SK-N-SH treated with all-trans-retinoic acid at 6 μM for 48 hours (cell line): ENCODE measurements around the gene POLR2H.

ENCODE experiments used
- ATAC-seq: fragments of 200-7000 bp; cut with Tn5 transposase; 3 replicates; pipeline ENCODE4 v1.9.1; 2020; ENCODE audit warnings: mild to moderate bottlenecking, moderate library complexity
- BACH2 ChIP-seq: fragments of 250-450 bp; sonication (Bioruptor Pico); IDR thresholded peaks from 2 replicates; pipeline ENCODE4 v1.9.0; 2021; ENCODE audit warnings: mild to moderate bottlenecking, borderline replicate concordance
- ISL1 ChIP-seq: fragments of 250-450 bp; sonication (Bioruptor Pico); IDR thresholded peaks from 2 replicates; pipeline ENCODE4 v2.1.2; 2022; ENCODE audit warnings: mild to moderate bottlenecking, moderate library complexity
- RARB ChIP-seq: fragments of 250-450 bp; sonication (Bioruptor Pico); IDR thresholded peaks from 2 replicates; pipeline ENCODE4 v1.8.0; 2021; ENCODE audit warnings: mild to moderate bottlenecking, moderate library complexity
- SNAI2 ChIP-seq: fragments of 250-450 bp; sonication (Bioruptor Pico); IDR thresholded peaks from 2 replicates; pipeline ENCODE4 v1.5.0; 2020; ENCODE audit warnings: mild to moderate bottlenecking, moderate library complexity
- TCF4 ChIP-seq: fragments of 250-450 bp; sonication (Bioruptor Pico); IDR thresholded peaks from 2 replicates; pipeline ENCODE4 v1.8.0; 2021; ENCODE audit warnings: mild to moderate bottlenecking, moderate library complexity, borderline replicate concordance
- TOX ChIP-seq: fragments of 250-450 bp; sonication (Bioruptor Pico); IDR thresholded peaks from 2 replicates; pipeline ENCODE4 v1.8.0; 2021; ENCODE audit warnings: mild to moderate bottlenecking, moderate library complexity, borderline replicate concordance
- ZFP3 ChIP-seq: fragments of 250-450 bp; sonication (Bioruptor Pico); IDR thresholded peaks from 2 replicates; pipeline ENCODE4 v1.5.0; 2020; ENCODE audit warnings: mild to moderate bottlenecking, moderate library complexity
- ZFP30 ChIP-seq: fragments of 450-650 bp; formaldehyde crosslinking; IDR thresholded peaks from 2 replicates; pipeline ENCODE4 v1.5.0; 2022; ENCODE audit warnings: mild to moderate bottlenecking, moderate library complexity
- ZNF565 ChIP-seq: fragments of 450-650 bp; formaldehyde crosslinking; conservative IDR thresholded peaks from 2 replicates; pipeline ENCODE4 v1.5.0; 2020; ENCODE audit warnings: low read depth, mild to moderate bottlenecking, moderate library complexity
- ZNF70 ChIP-seq: fragments of 450-650 bp; formaldehyde crosslinking; IDR thresholded peaks from 2 replicates; pipeline ENCODE4 v1.5.0; 2020; ENCODE audit warnings: mild to moderate bottlenecking, moderate library complexity
- TF ChIP-seq, protein P1 (sequence below): fragments of 250-450 bp; sonication (Bioruptor Pico); IDR thresholded peaks from 2 replicates; pipeline ENCODE4 v1.8.0; 2020; ENCODE audit warnings: mild to moderate bottlenecking, moderate library complexity, borderline replicate concordance
- TF ChIP-seq, protein P2 (sequence below): fragments of 250-450 bp; sonication (Bioruptor Pico); IDR thresholded peaks from 2 replicates; pipeline ENCODE4 v1.8.0; 2021; ENCODE audit warnings: low read depth, mild to moderate bottlenecking, moderate library complexity, borderline replicate concordance
- TF ChIP-seq, protein P3 (sequence below): fragments of 250-450 bp; sonication (Bioruptor Pico); IDR thresholded peaks from 2 replicates; pipeline ENCODE4 v1.5.1; 2021; ENCODE audit warnings: mild to moderate bottlenecking, moderate library complexity
- TF ChIP-seq, protein P4 (sequence below): fragments of 250-450 bp; sonication (Bioruptor Pico); IDR thresholded peaks from 2 replicates; pipeline ENCODE4 v1.5.1; 2020; ENCODE audit warnings: low read depth, mild to moderate bottlenecking, moderate library complexity

Gene POLR2H

DNA sequence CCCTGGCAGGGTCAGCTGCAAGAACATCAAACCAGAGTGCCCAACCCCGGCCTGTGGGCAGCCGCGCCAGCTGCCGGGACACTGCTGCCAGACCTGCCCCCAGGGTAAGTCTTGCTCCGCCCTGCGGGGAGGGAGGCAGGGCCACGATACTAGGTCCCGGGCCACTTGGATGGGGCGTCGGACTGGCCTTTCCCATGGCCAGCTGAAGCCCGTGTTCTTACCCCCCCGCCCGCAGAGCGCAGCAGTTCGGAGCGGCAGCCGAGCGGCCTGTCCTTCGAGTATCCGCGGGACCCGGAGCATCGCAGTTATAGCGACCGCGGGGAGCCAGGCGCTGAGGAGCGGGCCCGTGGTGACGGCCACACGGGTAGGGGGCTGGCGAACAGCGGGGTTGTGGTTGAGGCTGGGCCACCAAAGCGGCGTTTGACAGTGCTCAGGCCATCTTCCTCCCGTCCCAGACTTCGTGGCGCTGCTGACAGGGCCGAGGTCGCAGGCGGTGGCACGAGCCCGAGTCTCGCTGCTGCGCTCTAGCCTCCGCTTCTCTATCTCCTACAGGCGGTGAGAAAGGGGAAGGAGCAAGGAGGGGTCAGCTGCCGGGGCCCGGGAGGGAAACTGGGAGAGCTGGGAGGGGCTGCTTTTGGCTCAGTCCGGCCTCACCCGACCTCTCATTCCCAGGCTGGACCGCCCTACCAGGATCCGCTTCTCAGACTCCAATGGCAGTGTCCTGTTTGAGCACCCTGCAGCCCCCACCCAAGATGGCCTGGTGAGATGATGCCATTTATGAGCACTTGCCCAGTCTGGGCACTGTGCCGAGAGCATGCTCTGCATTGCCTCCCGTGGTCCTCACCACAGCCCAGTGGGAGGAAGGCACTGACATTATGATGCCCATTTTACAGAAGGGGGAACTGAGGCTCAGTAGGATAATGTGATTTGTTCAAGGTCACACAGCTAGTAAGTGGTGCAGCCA is 20.0 kb downstream of the POLR2H start (continued):
- TF ChIP-seq, protein P1, sequence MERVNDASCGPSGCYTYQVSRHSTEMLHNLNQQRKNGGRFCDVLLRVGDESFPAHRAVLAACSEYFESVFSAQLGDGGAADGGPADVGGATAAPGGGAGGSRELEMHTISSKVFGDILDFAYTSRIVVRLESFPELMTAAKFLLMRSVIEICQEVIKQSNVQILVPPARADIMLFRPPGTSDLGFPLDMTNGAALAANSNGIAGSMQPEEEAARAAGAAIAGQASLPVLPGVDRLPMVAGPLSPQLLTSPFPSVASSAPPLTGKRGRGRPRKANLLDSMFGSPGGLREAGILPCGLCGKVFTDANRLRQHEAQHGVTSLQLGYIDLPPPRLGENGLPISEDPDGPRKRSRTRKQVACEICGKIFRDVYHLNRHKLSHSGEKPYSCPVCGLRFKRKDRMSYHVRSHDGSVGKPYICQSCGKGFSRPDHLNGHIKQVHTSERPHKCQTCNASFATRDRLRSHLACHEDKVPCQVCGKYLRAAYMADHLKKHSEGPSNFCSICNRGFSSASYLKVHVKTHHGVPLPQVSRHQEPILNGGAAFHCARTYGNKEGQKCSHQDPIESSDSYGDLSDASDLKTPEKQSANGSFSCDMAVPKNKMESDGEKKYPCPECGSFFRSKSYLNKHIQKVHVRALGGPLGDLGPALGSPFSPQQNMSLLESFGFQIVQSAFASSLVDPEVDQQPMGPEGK (CRISPR knock-in tag) = no peak

DNA sequence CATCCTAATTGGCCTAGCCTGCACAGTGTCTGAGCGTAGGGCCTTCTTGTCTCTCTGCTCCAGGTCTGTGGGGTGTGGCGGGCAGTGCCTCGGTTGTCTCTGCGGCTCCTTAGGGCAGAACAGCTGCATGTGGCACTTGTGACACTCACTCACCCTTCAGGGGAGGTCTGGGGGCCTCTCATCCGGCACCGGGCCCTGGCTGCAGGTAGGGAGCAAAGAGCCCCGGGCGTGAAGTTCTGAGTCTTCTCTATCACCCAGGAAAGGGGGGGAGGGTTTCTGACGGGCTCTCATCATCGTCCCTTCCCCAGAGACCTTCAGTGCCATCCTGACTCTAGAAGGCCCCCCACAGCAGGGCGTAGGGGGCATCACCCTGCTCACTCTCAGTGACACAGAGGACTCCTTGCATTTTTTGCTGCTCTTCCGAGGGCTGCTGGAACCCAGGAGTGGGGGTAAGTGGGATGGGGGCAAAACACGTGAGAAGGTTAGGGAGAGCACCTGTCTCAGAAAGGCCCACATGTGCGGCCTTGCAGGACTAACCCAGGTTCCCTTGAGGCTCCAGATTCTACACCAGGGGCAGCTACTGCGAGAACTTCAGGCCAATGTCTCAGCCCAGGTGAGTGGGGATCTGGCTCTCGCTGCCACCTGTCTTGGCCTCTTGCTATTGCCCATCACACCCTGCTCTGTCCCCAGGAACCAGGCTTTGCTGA is 21.0 kb downstream of the POLR2H start:
- ATAC-seq = no peak
- no peak for TF ChIP-seq TOX
- TF ChIP-seq, protein P2, sequence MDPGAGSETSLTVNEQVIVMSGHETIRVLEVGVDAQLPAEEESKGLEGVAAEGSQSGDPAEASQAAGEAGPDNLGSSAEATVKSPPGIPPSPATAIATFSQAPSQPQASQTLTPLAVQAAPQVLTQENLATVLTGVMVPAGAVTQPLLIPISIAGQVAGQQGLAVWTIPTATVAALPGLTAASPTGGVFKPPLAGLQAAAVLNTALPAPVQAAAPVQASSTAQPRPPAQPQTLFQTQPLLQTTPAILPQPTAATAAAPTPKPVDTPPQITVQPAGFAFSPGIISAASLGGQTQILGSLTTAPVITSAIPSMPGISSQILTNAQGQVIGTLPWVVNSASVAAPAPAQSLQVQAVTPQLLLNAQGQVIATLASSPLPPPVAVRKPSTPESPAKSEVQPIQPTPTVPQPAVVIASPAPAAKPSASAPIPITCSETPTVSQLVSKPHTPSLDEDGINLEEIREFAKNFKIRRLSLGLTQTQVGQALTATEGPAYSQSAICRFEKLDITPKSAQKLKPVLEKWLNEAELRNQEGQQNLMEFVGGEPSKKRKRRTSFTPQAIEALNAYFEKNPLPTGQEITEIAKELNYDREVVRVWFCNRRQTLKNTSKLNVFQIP = no peak
- no peak for TF ChIP-seq ZNF70 (CRISPR knock-in tag)
- no peak for TF ChIP-seq ZNF565 (CRISPR knock-in tag)
- no peak for TF ChIP-seq ZFP30 (CRISPR knock-in tag)

DNA sequence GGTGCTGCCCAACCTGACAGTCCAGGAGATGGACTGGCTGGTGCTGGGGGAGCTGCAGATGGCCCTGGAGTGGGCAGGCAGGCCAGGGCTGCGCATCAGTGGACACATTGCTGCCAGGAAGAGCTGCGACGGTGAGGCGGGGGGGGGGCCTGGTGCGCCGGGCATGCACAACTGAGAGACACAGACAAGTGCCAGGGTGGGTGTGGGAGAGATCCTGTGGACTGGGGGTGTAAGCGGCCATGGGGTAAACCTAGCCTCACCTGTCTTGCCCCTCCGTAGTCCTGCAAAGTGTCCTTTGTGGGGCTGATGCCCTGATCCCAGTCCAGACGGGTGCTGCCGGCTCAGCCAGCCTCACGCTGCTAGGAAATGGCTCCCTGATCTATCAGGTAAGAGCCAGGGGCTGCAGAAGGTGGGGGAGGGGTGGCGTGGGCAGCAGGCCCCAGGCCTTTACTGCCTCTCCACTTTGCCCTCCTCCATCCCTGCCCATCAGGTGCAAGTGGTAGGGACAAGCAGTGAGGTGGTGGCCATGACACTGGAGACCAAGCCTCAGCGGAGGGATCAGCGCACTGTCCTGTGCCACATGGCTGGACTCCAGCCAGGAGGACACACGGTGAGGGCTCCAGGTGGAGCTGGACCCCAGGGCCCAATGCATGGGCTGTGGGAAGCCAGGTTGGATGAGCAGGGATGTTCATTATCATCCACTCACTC is 21.7 kb downstream of the POLR2H start:
- TF ChIP-seq ZFP3 (no peak), BACH2 (CRISPR knock-in tag) (no peak), ZNF565 (CRISPR knock-in tag) (no peak), SNAI2 (CRISPR knock-in tag) (no peak), ZNF70 (CRISPR knock-in tag) (no peak)
- TF ChIP-seq, protein P2 = no peak
- TF ChIP-seq, protein P1 (CRISPR knock-in tag) = no peak
- TF ChIP-seq, protein P3, sequence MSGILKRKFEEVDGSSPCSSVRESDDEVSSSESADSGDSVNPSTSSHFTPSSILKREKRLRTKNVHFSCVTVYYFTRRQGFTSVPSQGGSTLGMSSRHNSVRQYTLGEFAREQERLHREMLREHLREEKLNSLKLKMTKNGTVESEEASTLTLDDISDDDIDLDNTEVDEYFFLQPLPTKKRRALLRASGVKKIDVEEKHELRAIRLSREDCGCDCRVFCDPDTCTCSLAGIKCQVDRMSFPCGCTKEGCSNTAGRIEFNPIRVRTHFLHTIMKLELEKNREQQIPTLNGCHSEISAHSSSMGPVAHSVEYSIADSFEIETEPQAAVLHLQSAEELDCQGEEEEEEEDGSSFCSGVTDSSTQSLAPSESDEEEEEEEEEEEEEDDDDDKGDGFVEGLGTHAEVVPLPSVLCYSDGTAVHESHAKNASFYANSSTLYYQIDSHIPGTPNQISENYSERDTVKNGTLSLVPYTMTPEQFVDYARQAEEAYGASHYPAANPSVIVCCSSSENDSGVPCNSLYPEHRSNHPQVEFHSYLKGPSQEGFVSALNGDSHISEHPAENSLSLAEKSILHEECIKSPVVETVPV (CRISPR knock-in tag) = no peak
- TF ChIP-seq, all 23 proteins: peak for 0
- no peak for ATAC-seq

DNA sequence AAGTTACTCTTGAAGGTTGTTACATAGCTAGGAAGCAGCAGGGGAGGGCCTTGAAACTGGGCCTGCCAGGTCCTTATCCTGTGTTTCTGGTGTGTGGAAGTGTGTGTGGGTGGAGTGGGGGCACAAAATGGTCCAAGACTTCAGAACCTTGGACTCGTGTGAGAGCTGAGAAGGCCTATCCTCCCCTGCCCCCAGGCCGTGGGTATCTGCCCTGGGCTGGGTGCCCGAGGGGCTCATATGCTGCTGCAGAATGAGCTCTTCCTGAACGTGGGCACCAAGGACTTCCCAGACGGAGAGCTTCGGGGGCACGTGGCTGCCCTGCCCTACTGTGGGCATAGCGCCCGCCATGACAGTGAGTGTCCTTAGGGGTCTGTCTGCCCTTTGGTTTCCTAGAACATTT is 22.8 kb downstream of the POLR2H start:
- no peak for ATAC-seq
- TF ChIP-seq ZFP3 = no peak
- no peak for TF ChIP-seq ZNF565 (CRISPR knock-in tag)
- TF ChIP-seq TOX = no peak
- TF ChIP-seq, protein P1 (CRISPR knock-in tag) = no peak
- no peak for TF ChIP-seq SNAI2 (CRISPR knock-in tag)
- no peak for TF ChIP-seq ZNF70 (CRISPR knock-in tag)
- TF ChIP-seq, protein P4, sequence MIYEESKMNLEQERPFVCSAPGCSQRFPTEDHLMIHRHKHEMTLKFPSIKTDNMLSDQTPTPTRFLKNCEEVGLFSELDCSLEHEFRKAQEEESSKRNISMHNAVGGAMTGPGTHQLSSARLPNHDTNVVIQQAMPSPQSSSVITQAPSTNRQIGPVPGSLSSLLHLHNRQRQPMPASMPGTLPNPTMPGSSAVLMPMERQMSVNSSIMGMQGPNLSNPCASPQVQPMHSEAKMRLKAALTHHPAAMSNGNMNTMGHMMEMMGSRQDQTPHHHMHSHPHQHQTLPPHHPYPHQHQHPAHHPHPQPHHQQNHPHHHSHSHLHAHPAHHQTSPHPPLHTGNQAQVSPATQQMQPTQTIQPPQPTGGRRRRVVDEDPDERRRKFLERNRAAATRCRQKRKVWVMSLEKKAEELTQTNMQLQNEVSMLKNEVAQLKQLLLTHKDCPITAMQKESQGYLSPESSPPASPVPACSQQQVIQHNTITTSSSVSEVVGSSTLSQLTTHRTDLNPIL = no peak
- no peak for TF ChIP-seq ZFP30 (CRISPR knock-in tag)
- no peak for TF ChIP-seq ISL1
- no peak for TF ChIP-seq TCF4 (CRISPR knock-in tag)
- no peak for TF ChIP-seq RARB (CRISPR knock-in tag)
- TF ChIP-seq, all 23 proteins: peak for 0
